ENCODE data around the gene IAPP.
"Not testable (repeated sequence)": the region's sequence is repeated elsewhere in the genome, so short reads cannot be mapped to it uniquely, and the experiment has no call there.

The IAPP gene

GRCh38 chr12:21350975-21351374, 21.7 kb upstream of the IAPP start:
- no peak for DNase-seq (ENCODE audit: extremely low read depth, low read depth)
- TF ChIP-seq, protein P1, sequence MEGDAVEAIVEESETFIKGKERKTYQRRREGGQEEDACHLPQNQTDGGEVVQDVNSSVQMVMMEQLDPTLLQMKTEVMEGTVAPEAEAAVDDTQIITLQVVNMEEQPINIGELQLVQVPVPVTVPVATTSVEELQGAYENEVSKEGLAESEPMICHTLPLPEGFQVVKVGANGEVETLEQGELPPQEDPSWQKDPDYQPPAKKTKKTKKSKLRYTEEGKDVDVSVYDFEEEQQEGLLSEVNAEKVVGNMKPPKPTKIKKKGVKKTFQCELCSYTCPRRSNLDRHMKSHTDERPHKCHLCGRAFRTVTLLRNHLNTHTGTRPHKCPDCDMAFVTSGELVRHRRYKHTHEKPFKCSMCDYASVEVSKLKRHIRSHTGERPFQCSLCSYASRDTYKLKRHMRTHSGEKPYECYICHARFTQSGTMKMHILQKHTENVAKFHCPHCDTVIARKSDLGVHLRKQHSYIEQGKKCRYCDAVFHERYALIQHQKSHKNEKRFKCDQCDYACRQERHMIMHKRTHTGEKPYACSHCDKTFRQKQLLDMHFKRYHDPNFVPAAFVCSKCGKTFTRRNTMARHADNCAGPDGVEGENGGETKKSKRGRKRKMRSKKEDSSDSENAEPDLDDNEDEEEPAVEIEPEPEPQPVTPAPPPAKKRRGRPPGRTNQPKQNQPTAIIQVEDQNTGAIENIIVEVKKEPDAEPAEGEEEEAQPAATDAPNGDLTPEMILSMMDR (IDR thresholded peaks at IDR 0.05; ENCODE audit: low read depth, low read length): no peak

DNA sequence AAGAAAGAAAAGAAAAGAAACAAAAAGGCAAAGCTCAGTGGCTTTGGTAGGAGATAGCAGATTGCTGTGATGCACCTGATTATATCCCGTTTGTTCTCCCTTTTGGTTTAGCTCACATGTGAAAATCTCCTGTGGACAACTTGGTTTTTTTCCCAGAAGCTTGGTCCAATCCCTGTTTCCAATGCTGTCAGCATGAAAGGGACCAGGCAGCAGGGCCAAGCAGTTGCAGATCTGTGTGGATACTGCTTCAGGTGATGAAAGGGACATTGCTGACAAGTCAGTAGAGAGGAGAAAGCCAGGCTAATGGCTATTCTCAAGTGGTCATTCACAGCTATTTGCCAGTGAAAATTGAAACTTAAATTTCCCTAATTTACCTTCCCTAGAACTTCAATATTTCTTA, 19.2 kb upstream of the IAPP start:
- DNase-seq (ENCODE audit: extremely low read depth, low read depth): no peak

GRCh38 chr12:21353948-21354347, 18.8 kb upstream of the IAPP start:
- TF ChIP-seq, protein P1 (IDR thresholded peaks at IDR 0.05; ENCODE audit: low read depth, low read length): no peak
- no peak for DNase-seq (ENCODE audit: extremely low read depth, low read depth)

More for the DNA sequence above, 19.2 kb upstream of the IAPP start:
- TF ChIP-seq, protein P1 (IDR thresholded peaks at IDR 0.05; ENCODE audit: low read depth, low read length): no peak

- TF ChIP-seq, protein P1 (IDR thresholded peaks at IDR 0.05; ENCODE audit: low read depth, low read length): no peak
- DNase-seq (ENCODE audit: extremely low read depth, low read depth): no peak
These were observed 18.1 kb upstream of the IAPP start for GRCh38 chr12:21354641-21355040.

DNA sequence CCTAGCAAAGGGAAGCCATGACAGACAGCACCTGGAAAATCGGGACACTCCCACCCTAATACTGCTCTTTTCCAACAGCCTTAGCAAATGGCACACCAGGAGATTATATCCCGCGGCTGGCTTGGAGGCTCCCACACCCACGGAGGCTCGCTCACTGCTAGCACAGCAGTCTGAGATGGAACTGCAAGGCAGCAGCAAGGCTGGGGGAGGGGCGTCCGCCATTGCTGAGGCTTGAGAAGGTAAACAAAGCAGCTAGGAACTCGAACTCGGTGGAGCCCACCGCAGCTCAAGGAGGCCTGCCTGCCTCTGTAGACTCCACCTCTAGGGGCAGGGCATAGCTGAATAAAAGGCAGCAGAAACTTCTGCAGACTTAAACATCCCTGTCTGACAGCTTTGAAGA, 12.1 kb upstream of the IAPP start:
- DNase-seq (ENCODE audit: extremely low read depth, low read depth): not testable (repeated sequence)

DNA sequence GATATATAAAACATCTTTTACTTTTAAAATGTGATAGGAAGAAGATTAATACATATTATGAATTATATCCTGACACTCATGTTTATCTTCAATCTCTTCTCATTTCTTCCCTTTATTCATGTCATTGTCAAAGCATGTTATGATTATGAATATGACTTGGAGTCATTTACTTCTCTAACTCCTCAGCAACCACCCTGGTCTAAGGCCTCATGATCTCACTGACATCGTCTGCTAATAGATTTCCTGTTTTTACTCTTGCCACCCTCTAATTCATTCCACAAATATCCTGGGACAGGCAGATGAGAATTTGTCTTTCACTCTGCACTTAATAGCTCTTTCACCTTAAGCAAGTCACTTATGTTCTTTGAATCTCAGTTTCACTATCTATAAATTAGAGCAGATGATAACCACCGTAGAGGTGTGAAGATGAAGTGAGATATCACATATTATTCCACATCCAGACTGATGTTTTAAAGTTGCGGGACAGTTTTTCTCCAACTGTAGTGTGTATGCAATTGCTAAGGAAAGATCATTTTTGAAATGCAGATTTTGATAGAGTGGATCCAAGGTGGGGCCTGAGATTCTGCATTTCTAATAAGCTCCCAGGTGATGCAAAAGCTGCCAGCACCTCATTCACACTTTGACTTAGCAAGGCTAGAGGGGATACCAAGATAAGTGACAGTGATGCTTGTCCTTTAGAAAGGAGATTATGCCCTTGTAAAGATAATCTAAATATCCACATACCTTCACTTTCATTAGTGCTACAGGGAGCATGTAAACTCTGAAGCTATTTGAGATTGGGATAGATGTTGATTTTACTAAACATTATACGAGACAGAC, 3.3 kb upstream of the IAPP start:
- DNase-seq (ENCODE audit: extremely low read depth, low read depth): no peak
- TF ChIP-seq, protein P1 (IDR thresholded peaks at IDR 0.05; ENCODE audit: low read depth, low read length): no peak

DNA sequence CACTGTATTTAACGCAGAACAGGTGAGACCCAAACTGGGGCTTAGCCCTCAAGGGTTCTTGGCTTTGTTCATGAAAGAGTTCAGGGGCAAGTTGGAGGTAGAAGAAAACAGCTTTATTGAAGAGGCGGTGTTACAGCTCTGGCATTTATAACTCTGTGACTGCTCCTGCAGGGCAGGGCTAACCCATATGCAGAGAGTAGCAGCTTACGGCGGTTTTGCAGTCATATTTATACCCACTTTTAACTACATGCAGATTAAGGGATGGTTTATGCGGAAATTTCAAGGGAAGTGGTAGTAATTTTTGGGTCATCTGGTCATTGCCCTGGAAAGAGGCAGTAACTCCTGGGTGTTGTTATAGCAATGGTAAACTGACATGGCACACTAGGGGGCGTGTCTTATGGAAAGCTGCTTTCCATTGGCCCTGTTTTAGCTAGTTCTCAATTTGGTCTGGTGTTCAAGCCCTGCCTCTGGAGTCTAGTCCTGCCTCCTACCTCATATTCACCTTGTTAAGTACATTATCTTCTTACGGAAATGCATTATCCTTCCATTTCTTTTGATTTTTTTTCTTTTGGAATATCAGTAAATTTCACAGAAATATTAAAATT, 1.8 kb upstream of the IAPP start:
- no peak for DNase-seq (ENCODE audit: extremely low read depth, low read depth)
- TF ChIP-seq, protein P1 (IDR thresholded peaks at IDR 0.05; ENCODE audit: low read depth, low read length): no peak
